ENCODE results near the gene LPCAT1. TPM values are rescaled to one million over a fixed set of nuclear protein-coding genes. Genes with fewer than 3 reads are reported as not detected.

LPCAT1 gene
- total RNA-seq, 4 donors from 2014 or later, result 10.4 to 13.2 (median 12.3) TPM

DNA sequence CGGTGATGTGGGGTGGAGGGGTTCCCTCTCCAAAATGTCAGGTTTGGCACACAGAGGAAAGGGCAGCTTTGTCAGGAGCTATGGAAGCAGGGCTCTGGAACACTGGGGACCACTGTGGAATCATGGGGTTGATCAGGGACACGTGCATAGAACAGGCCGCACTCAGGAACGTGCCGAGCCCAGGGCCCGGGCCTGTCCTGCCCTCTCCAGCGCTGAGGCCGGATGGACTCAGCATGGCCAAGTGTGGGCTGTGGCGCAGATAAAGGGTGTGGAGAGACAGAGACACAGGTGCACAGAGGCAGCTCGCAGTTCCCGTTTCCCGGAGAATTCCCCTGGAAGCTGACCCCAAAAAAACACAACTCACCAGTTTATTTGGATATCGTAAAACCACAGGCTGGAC is 40.7 kb downstream of the LPCAT1 start:
- intact Hi-C loops (cut with DNase I; ENCODE audit: low total_unique reads), result no loop called here
- no peak for DNase-seq (ENCODE audit: low spot score in 2 of 2)
- TF ChIP-seq, protein P1, sequence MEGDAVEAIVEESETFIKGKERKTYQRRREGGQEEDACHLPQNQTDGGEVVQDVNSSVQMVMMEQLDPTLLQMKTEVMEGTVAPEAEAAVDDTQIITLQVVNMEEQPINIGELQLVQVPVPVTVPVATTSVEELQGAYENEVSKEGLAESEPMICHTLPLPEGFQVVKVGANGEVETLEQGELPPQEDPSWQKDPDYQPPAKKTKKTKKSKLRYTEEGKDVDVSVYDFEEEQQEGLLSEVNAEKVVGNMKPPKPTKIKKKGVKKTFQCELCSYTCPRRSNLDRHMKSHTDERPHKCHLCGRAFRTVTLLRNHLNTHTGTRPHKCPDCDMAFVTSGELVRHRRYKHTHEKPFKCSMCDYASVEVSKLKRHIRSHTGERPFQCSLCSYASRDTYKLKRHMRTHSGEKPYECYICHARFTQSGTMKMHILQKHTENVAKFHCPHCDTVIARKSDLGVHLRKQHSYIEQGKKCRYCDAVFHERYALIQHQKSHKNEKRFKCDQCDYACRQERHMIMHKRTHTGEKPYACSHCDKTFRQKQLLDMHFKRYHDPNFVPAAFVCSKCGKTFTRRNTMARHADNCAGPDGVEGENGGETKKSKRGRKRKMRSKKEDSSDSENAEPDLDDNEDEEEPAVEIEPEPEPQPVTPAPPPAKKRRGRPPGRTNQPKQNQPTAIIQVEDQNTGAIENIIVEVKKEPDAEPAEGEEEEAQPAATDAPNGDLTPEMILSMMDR (IDR thresholded peaks at IDR 0.05), result no peak
- TF ChIP-seq POLR2A (IDR thresholded peaks at IDR 0.05), result no peak
- no peak overlapping the region for H3K4me3 ChIP-seq (ENCODE audit: low read depth, poor library complexity, severe bottlenecking)
- WGBS, 2 donors, result 92 to 96% methylated on average over 13 of the region's 13 CpGs

DNA sequence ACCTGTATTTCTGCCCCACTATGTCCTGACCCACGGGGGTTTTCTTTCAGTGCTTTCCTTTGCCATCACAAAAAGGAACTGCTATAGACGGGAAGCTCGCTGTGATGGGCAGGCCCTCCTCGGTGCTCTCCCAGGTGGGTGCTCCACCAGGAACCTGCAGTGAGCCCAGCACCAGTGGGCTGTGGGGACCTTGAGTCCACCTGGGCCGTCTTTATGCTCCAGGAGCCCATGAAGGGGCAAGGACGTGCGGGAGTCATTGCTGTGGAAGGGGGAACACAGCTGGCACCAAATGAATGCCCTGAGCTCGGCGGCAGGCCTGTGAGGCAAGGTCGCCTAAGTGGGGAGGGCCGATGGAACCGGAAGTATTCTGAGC is 41.8 kb downstream of the LPCAT1 start:
- WGBS, 2 donors, result 90% methylated on average over 12 of the region's 12 CpGs
- no peak for DNase-seq (ENCODE audit: low spot score in 2 of 2)
- TF ChIP-seq, protein P1 (IDR thresholded peaks at IDR 0.05), result no peak
- no peak for TF ChIP-seq POLR2A (IDR thresholded peaks at IDR 0.05)
- H3K4me3 ChIP-seq (ENCODE audit: low read depth, poor library complexity, severe bottlenecking), result no peak overlapping the region
- intact Hi-C loops (cut with DNase I; ENCODE audit: low total_unique reads), result no loop called here

DNA sequence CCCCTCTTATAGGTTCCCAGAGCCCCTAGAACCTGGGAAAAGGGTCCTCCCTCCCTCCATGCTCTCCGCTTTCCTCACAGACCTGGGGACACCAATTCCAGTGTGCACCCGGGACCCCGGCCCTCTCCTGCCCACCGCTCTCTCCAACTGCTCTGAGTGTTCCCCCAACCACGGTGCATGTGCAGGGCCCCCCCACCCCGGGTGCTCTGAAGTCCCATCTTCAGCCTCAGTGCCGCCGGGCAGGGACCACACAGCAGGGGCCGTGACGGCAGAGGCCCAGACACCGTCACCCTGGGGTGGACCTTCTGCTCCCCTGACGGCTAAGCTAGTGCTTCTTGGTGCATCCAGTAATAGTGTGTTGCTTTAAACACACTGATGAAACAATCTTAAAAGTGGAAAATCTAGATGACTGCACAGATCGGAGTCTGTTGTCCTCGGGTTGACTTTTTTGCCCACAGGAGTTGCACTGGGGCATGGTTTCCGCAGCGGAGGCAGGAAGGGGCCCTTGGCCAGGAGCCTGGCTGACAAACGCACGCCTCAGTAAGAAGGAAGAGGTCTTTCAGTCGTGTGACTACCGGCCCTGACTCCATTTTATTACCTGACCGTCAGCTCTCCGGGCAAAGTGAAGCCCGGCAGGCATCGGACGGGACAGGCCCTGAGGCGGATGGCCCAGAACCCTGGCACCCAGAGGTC is 42.3 kb downstream of the LPCAT1 start:
- H3K4me3 ChIP-seq (ENCODE audit: low read depth, poor library complexity, severe bottlenecking), result no peak overlapping the region
- intact Hi-C loops (cut with DNase I; ENCODE audit: low total_unique reads), result no loop called here
- DNase-seq (ENCODE audit: low spot score in 2 of 2), result no peak
- TF ChIP-seq, protein P1 (IDR thresholded peaks at IDR 0.05), result no peak
- TF ChIP-seq POLR2A (IDR thresholded peaks at IDR 0.05), result no peak
- 89 to 92% methylated on average over 26 of the region's 26 CpGs for WGBS, 2 donors

DNA sequence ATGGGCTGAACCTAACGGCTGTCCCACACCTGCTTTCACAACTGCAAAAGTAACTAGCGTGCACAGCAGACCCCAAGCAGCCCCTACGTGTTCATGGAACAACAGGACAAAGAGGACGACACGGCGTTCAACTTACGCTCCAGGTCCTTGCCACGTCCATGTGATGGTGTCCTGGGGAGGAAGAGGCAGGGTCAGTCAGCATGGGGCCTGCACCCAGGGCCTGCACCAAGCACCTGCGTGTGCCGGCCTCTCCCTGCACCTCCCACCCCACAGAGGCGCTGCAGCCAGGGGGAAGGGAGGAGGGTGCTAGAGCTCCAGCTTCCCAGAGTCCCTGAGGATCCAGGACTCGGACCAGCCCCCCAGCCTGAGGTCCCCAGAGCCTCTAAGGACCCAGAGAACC is 43.0 kb downstream of the LPCAT1 start:
- intact Hi-C loops (cut with DNase I; ENCODE audit: low total_unique reads), result no loop called here
- TF ChIP-seq POLR2A (IDR thresholded peaks at IDR 0.05), result no peak
- TF ChIP-seq, protein P1 (IDR thresholded peaks at IDR 0.05), result no peak
- WGBS, 2 donors, result 83 to 87% methylated on average over 12 of the region's 12 CpGs
- H3K4me3 ChIP-seq (ENCODE audit: low read depth, poor library complexity, severe bottlenecking), result no peak overlapping the region
- no peak for DNase-seq (ENCODE audit: low spot score in 2 of 2)

DNA sequence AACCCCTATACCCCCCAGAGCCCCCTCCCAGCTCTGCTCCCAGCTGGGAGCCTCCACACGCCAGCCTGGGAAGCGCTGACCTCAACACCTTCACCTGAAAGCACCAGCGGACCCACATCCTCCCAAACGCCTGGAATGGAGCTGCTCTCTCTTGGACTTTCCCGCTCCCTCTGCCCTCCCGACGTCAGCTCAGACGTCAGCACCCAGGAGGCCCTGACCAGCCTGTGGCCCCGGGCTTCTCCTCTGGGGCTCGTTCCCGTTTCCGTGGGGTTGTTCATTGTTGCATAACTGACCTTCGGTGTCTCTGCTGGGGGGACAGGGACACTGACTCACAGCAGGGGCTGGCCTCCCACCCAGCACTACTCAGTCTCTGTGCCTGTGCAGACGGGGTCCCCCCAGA is 43.5 kb downstream of the LPCAT1 start:
- DNase-seq (ENCODE audit: low spot score in 2 of 2), result no peak
- intact Hi-C loops (cut with DNase I; ENCODE audit: low total_unique reads), result no loop called here
- TF ChIP-seq, protein P1 (IDR thresholded peaks at IDR 0.05), result no peak
- TF ChIP-seq POLR2A (IDR thresholded peaks at IDR 0.05), result no peak
- no peak overlapping the region for H3K4me3 ChIP-seq (ENCODE audit: low read depth, poor library complexity, severe bottlenecking)
- WGBS, 2 donors, result 66% methylated on average over 14 of the region's 14 CpGs

Measured in lower leg skin (tissue), 4 donors.